Kidney (tissue), 14 donors: ENCODE measurements around the gene IL9. TPM values are rescaled to one million over a fixed set of nuclear protein-coding genes. Genes with fewer than 3 reads are reported as not detected.

ENCODE experiments used
- DNase-seq, 5 donors: peaks; one replicate each; pipeline ENCODE4 v3.0.0-alpha.2; 2013 to 2020
- FAIRE-seq: peaks from 2 replicates; lab custom pipeline; 2012; peaks lifted over from hg19 to GRCh38; lab: Jason Lieb, UNC
- H3K27ac ChIP-seq, 2 donors: one replicate each; pipeline ENCODE4 v1.7.0; 2013; ENCODE audit warnings: low read depth in 2 of 2, low read length in 2 of 2, inconsistent platforms in 1 of 2
- H3K27me3 ChIP-seq: one replicate; pipeline ENCODE4 v1.7.1; 2013; ENCODE audit warnings: low read length, inconsistent platforms; ENCODE audit not compliant: control insufficient read depth, insufficient read depth
- H3K36me3 ChIP-seq, 3 donors: one replicate each; pipeline versions ENCODE4 v1.7.0 to v1.7.1; 2013; ENCODE audit warnings: low read length in 3 of 3, control low read depth in 1 of 3, inconsistent platforms in 1 of 3; ENCODE audit not compliant: insufficient read depth in 3 of 3, control insufficient read depth in 2 of 3
- H3K4me1 ChIP-seq, 3 donors: one replicate each; pipeline versions ENCODE4 v1.7.0 to v1.7.1; 2013; ENCODE audit warnings: low read length in 3 of 3, inconsistent platforms in 1 of 3, low read depth in 1 of 3; ENCODE audit not compliant: control insufficient read depth in 2 of 3, insufficient read depth in 2 of 3
- H3K4me3 ChIP-seq, 3 donors: one replicate each; pipeline versions ENCODE4 v1.7.0 to v1.8.1; 2013; ENCODE audit warnings: low read length in 3 of 3, control low read depth in 1 of 3, inconsistent platforms in 1 of 3
- H3K9ac ChIP-seq, 3 donors: one replicate each; pipeline versions ENCODE4 v1.7.0 to v1.7.1; 2013; ENCODE audit warnings: low read length in 3 of 3, control low read depth in 1 of 3, inconsistent platforms in 1 of 3
- H3K9me3 ChIP-seq, 3 donors: one replicate each; pipeline versions ENCODE4 v1.7.0 to v1.7.1; 2013; ENCODE audit warnings: low read length in 3 of 3, control low read depth in 1 of 3, inconsistent platforms in 1 of 3; ENCODE audit not compliant: control insufficient read depth in 2 of 3, insufficient read depth in 1 of 3
- CTCF ChIP-seq: IDR thresholded peaks from 3 replicates; pipeline ENCODE4 v1.5.1; 2012; ENCODE audit warnings: mild to moderate bottlenecking, moderate library complexity, borderline replicate concordance; ENCODE audit not compliant: insufficient read depth; ENCODE audit errors: extremely low read depth
- intact Hi-C: fragments of 100-400 bp; cut with DNase I; formaldehyde crosslinking; loops from one replicate; pipeline ENCODE4 v1.11.1; 2022
- polyA plus RNA-seq: library from polyadenylated mRNA; stranded (reverse); fragments of 350-450 nt; fragmentation: Illumina TruSeq; extraction: RNeasy Lipid Tissue Mini Kit (QIAGEN cat#74804); gene quantifications from one replicate; pipeline ENCODE4 v1.2.3, GENCODE V29; 2014; ENCODE audit warnings: low read depth, low replicate concordance; ENCODE audit not compliant: insufficient read depth
- total RNA-seq: library from RNA; stranded (reverse); fragmentation: NEBNext Ultra II Directional; extraction: Animal tissue kit (Norgen Biotek cat#: 25700); gene quantifications from one replicate; pipeline ENCODE4 v1.2.1, GENCODE V29; 2021
- donor health status: control.
- donor health status: control.
- donor health status: control.
- donor health status: control.
- donor health status: control.
- donor health status: DM: yes; HTN: yes; CAD: no.
- donor health status: Normal renal cell carcinoma (clear cell type).

IL9 gene
- total and polyA plus RNA-seq, 2 donors from 2014 or later = not detected

GRCh38 chr5:135868681-135869080, 27.0 kb downstream of the IL9 start:
- no peak for TF ChIP-seq CTCF
- H3K9me3 ChIP-seq = no peaks in the 10 kb centered on the region
- no peak for FAIRE-seq
- no peaks in the 10 kb centered on the region for H3K27me3 ChIP-seq
- DNase-seq = no peak
- H3K9ac ChIP-seq = no peak overlapping the region
- intact Hi-C loops = no loop called here
- H3K4me1 ChIP-seq = no peaks in the 10 kb centered on the region
- H3K27ac ChIP-seq = no peak overlapping the region
- H3K36me3 ChIP-seq = no peaks in the 10 kb centered on the region
- H3K4me3 ChIP-seq = no peak overlapping the region

GRCh38 chr5:135867599-135867998, 28.0 kb downstream of the IL9 start:
- no peak for TF ChIP-seq CTCF
- no peak for DNase-seq
- no peak overlapping the region for H3K27ac ChIP-seq
- no peaks in the 10 kb centered on the region for H3K4me1 ChIP-seq
- no peaks in the 10 kb centered on the region for H3K9me3 ChIP-seq
- no peaks in the 10 kb centered on the region for H3K27me3 ChIP-seq
- intact Hi-C loops = no loop called here
- H3K36me3 ChIP-seq = no peaks in the 10 kb centered on the region
- no peak overlapping the region for H3K4me3 ChIP-seq
- FAIRE-seq = no peak
- H3K9ac ChIP-seq = no peak overlapping the region

GRCh38 chr5:135866016-135866415, 29.6 kb downstream of the IL9 start:
- FAIRE-seq (no peak), DNase-seq (no peak)
- Histone ChIP-seq H3K4me3 (no peak overlapping the region), H3K27me3 (no peaks in the 10 kb centered on the region), H3K36me3 (no peaks in the 10 kb centered on the region), H3K9me3 (no peaks in the 10 kb centered on the region), H3K27ac (no peak overlapping the region), H3K9ac (no peak overlapping the region), H3K4me1 (no peaks in the 10 kb centered on the region)
- no peak for TF ChIP-seq CTCF
- intact Hi-C loops = no loop called here
